ENCODE measurements around the gene C16orf46.
A peak's percentile ranks its signal among the peaks of the same experiment; 100 is the strongest.

The C16orf46 gene

DNA sequence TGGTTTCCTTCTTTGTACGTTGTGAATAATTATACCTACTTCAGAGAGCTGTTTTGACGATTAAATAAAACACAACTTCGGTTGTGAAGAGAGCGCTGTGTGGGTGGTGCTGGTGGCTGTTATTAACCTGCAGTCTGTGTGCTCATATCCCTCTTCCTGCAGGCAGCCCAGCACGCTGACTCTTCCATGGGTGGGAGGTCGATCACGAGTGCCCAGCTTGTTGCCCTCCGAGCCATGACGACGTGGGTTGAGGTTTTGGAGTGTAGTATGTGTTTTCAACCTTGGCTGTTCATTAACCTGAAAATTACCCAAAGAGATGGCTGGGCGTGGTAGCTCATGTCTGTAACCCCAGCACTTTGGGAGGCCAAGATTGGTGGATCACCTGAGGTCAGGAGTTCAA is 30.5 kb upstream of the C16orf46 start:
- no peak overlapping the region for H3K4me3 ChIP-seq (replicated peaks in 1 of 2; ENCODE audit: low read depth in 2 of 2, low read length in 2 of 2)
- DNase-seq (ENCODE audit: low read depth in 2 of 2), result no peak
- TF ChIP-seq, protein P1, sequence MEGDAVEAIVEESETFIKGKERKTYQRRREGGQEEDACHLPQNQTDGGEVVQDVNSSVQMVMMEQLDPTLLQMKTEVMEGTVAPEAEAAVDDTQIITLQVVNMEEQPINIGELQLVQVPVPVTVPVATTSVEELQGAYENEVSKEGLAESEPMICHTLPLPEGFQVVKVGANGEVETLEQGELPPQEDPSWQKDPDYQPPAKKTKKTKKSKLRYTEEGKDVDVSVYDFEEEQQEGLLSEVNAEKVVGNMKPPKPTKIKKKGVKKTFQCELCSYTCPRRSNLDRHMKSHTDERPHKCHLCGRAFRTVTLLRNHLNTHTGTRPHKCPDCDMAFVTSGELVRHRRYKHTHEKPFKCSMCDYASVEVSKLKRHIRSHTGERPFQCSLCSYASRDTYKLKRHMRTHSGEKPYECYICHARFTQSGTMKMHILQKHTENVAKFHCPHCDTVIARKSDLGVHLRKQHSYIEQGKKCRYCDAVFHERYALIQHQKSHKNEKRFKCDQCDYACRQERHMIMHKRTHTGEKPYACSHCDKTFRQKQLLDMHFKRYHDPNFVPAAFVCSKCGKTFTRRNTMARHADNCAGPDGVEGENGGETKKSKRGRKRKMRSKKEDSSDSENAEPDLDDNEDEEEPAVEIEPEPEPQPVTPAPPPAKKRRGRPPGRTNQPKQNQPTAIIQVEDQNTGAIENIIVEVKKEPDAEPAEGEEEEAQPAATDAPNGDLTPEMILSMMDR (IDR thresholded peaks at IDR 0.05; ENCODE audit: low read depth, low read length), result no peak

DNA sequence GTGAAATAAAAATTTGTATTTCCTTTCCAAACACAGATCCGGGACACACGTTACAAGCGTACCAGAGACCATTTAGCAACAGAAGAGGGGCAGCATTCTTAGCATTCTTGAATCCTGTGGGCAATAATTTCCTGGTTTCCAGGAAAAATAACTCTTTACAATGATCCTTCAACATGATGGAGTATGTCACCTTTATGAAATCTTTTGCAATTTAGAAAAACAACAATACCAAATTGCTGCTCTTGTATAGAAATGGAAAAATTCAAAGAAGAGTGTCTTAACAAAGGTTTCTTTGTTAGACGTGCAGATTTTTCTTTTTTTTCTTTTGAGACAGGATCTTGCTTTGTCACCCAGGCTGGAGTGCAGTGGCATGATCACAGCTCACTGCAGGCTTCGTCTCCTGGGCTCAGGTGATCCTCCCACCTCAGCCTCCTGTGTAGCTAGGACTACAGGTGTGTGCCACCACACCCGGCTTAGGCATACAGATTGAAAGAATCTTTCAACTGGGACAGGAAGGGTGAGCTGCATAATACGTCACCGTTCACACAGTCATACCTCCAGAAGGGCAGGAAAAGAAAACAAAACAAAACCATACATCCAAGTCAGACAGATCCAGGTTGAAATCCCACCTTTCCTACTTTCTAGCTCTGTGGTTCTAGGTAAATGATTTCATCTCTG is 29.9 kb upstream of the C16orf46 start:
- TF ChIP-seq, protein P1 (IDR thresholded peaks at IDR 0.05; ENCODE audit: low read depth, low read length), result no peak
- no peak overlapping the region for H3K4me3 ChIP-seq (replicated peaks in 1 of 2; ENCODE audit: low read depth in 2 of 2, low read length in 2 of 2)
- DNase-seq (ENCODE audit: low read depth in 2 of 2), result no peak

GRCh38 chr16:81105946-81106345 is 28.9 kb upstream of the C16orf46 start:
- TF ChIP-seq, protein P1 (IDR thresholded peaks at IDR 0.05; ENCODE audit: low read depth, low read length), result no peak
- no peak overlapping the region for H3K4me3 ChIP-seq (replicated peaks in 1 of 2; ENCODE audit: low read depth in 2 of 2, low read length in 2 of 2)
- DNase-seq (ENCODE audit: low read depth in 2 of 2), result no peak

DNA sequence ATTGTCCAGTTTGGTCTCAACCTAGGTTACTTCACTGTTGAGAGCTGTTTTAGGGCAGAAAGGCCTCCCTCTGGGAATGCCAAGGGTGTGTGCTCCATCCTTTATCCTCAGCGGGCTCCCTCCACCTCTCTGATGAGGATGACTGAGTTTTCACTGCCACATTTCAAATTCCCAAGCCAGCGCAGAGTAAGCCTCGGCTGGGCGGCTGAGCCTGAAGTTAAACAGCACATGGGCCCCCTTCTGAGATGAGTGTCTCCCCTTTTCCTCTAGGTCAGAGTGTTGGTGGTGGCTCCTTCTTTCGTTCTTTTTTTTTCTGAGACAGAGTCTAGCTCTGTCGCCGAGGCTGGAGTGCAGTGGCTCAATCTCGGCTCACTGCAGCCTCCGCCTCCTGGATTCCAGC is 24.7 kb upstream of the C16orf46 start:
- DNase-seq (ENCODE audit: low read depth in 2 of 2), result no peak
- TF ChIP-seq, protein P1 (IDR thresholded peaks at IDR 0.05; ENCODE audit: low read depth, low read length), result no peak
- no peak overlapping the region for H3K4me3 ChIP-seq (replicated peaks in 1 of 2; ENCODE audit: low read depth in 2 of 2, low read length in 2 of 2)

- DNase-seq (ENCODE audit: low read depth in 2 of 2), result no peak
- TF ChIP-seq, protein P1 (IDR thresholded peaks at IDR 0.05; ENCODE audit: low read depth, low read length), result no peak
- no peak overlapping the region for H3K4me3 ChIP-seq (replicated peaks in 1 of 2; ENCODE audit: low read depth in 2 of 2, low read length in 2 of 2)
Measured at GRCh38 chr16:81099958-81100357, 22.9 kb upstream of the C16orf46 start.

GRCh38 chr16:81097230-81097629 is 20.2 kb upstream of the C16orf46 start:
- no peak overlapping the region for H3K4me3 ChIP-seq (replicated peaks in 1 of 2; ENCODE audit: low read depth in 2 of 2, low read length in 2 of 2)
- TF ChIP-seq, protein P1 (IDR thresholded peaks at IDR 0.05; ENCODE audit: low read depth, low read length), result no peak
- DNase-seq (ENCODE audit: low read depth in 2 of 2), result no peak

DNA sequence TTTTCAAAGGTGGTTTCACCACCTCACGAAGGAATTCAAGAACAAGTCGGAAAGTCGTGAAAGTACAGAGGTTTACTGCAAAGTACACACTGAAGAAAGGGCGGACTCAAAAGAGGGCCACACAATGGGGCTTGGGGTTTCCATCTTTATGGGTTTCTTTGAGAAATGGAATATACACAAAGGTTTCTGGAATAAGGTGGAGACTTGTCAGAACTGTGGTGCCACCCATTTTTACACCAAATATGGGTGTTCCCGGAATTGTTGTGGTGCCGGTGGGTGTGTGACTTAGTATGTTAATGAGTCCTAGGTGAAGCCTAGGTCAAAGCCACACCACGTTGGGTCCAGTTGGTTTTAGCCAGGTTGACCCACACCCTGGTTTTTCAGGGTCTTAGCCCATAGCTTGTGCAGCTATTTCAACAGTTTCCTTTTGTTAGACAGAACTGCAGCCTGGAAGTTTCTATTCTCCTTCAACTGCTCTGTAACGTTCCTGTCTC is 19.7 kb upstream of the C16orf46 start:
- TF ChIP-seq, protein P1 (IDR thresholded peaks at IDR 0.05; ENCODE audit: low read depth, low read length), result no peak
- peak overlapping the region in 1 of 2 donors; percentile 77 for H3K4me3 ChIP-seq (replicated peaks in 1 of 2; ENCODE audit: low read depth in 2 of 2, low read length in 2 of 2)
- DNase-seq (ENCODE audit: low read depth in 2 of 2), result no peak
